Ascending aorta (tissue), 2 donors: ENCODE results near the gene RAI14. TPM values are rescaled to one million over a fixed set of nuclear protein-coding genes. Genes with fewer than 3 reads are reported as not detected.
A peak's percentile ranks its signal among the peaks of the same experiment; 100 is the strongest.

Experiments used
- DNase-seq, 2 donors: peaks; one replicate each; pipeline ENCODE4 v3.0.0-alpha.2; 2019; ENCODE audit warnings: low spot score in 2 of 2
- H3K27ac ChIP-seq, 2 donors: fragments of 200-600 bp; sonication (generic); one replicate each; pipeline ENCODE4 v1.5.1; 2016 to 2017; ENCODE audit warnings: mild to moderate bottlenecking in 1 of 2
- H3K27me3 ChIP-seq: fragments of 200-600 bp; sonication (generic); one replicate; pipeline ENCODE4 v1.5.1; 2017
- H3K36me3 ChIP-seq, 2 donors: fragments of 200-600 bp; sonication (generic); one replicate each; pipeline ENCODE4 v1.5.1; 2016
- H3K4me1 ChIP-seq, 2 donors: fragments of 200-600 bp; sonication (generic); one replicate each; pipeline ENCODE4 v1.5.1; 2016 to 2017; ENCODE audit warnings: mild to moderate bottlenecking in 1 of 2
- H3K4me3 ChIP-seq, 2 donors: fragments of 200-600 bp; sonication (generic); one replicate each; pipeline ENCODE4 v1.5.1; 2016 to 2017; ENCODE audit warnings: mild to moderate bottlenecking in 1 of 2
- H3K9me3 ChIP-seq, 2 donors: fragments of 200-600 bp; sonication (generic); one replicate each; pipeline ENCODE4 v1.5.1; 2016
- CTCF ChIP-seq, 3 experiments: fragments of 200-600 bp in 2 of 3; fragments of 450-650 bp in 1 of 3; sonication (generic) in 2 of 3; IDR thresholded peaks; one replicate each; pipeline ENCODE4 v1.5.1; 2016 to 2019; ENCODE audit warnings: antibody characterized with exemption in 3 of 3, mild to moderate bottlenecking in 1 of 3, moderate library complexity in 1 of 3
- intact Hi-C: fragments of 100-400 bp; cut with DNase I; formaldehyde crosslinking; loops from one replicate; pipeline ENCODE4 v1.15.1; 2023
- total RNA-seq: library from RNA; depleted of rRNA; stranded (reverse); fragments of >200 nt; gene quantifications from one replicate; pipeline ENCODE4 v1.1.0, GENCODE V29; 2016

The RAI14 gene
- total RNA-seq, 1 donor from 2014 or later: 134 TPM

DNA sequence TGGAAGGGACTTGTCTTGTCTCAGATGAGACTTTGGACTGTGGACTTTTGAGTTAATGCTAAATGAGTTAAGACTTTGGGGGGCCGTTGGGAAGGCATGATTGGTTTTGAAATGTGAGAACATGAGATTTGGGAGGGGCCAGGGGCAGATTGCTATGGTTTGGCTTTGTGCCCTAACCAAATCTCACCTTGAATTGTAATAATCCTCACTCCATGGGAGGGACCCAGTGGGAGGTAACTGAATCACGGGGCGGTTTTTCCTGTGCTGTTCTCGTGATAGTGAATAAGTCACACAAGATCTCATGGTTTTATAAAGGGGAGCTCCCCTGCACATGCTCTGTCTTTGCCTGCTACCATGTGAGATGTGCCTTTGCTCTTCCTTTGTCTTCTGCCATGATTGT lies 72.1 kb downstream of the RAI14 start:
- DNase-seq: no peak
- Histone ChIP-seq H3K9me3 (no peaks in the 10 kb centered on the region), H3K36me3 (peaks cover 0 to under 1% of the 10 kb centered on the region in 2 donors)

DNA sequence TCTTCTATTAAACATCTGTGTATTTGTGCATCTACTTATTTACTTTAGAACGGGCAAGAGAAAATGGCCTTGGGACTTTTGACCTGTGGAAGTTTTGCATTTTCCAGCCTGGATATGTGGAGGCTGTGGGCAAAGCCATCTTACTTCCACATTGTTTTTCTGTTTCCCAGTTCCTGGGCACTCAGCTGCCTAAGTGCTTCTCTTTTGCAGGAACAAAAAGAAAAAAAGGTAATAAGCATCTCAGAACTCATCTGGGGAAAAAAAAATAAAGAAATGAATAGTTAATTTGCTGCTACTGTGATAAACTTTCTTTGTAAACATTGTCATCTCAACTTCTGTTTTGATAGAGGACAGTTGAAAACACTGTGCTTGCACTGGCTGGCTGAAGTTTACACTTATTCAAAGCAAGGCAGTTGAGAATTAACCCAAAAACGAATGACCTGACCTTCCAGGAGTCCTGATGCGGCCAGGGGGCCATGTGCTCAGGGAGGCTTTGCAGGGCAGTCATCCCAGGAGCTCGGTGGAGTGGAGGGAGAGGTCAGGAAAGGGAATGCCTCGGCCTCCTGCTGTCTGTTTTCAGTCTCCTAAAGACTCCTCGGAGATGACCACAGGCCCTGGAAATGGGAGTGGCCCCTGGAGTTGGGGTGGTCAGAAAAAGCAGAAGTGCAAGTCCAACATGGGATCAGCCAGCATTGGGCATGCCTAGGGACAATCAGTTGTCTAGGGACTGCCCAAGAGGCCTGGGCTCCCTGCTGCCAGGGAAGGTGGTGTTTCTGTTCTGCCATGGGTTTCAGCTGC lies 75.5 kb downstream of the RAI14 start:
- intact Hi-C loops: no loop called here
- no peaks in the 10 kb centered on the region for H3K9me3 ChIP-seq
- TF ChIP-seq CTCF (IDR thresholded peaks at IDR 0.05): no peak
- H3K4me1 ChIP-seq: peaks cover 0 to 6% of the 10 kb centered on the region in 2 donors
- H3K27ac ChIP-seq: no peak overlapping the region
- peaks cover 0 to 6% of the 10 kb centered on the region in 2 donors for H3K36me3 ChIP-seq
- no peak overlapping the region for H3K4me3 ChIP-seq
- no peaks in the 10 kb centered on the region for H3K27me3 ChIP-seq
- DNase-seq: no peak

More for the DNA sequence above, 72.1 kb downstream of the RAI14 start:
- TF ChIP-seq CTCF (IDR thresholded peaks at IDR 0.05): no peak
- intact Hi-C loops: no loop called here
- no peak overlapping the region for H3K27ac ChIP-seq
- no peaks in the 10 kb centered on the region for H3K27me3 ChIP-seq
- no peaks in the 10 kb centered on the region for H3K4me1 ChIP-seq
- H3K4me3 ChIP-seq: no peak overlapping the region

DNA sequence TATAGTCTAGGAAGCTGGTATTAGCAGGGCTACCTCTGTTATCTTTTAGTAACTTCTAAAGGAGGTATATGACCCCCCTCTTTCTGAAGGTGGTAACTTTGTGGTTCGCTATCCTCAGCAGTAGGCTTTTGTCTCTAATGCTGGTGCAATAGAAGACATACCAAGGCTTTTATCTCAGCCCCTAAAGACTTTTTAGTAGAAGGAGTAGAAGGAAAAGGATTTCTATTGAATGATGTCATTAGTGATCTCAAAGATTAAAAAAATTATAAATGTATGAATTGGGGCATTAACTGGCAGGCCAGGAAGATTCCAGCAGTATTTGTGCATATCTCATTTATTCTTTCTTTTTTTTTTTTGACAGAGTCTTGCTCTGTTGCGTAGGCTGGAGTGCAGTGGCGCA lies 78.2 kb downstream of the RAI14 start:
- intact Hi-C loops: no loop called here
- no peaks in the 10 kb centered on the region for H3K27me3 ChIP-seq
- no peak overlapping the region for H3K4me3 ChIP-seq
- DNase-seq: no peak
- no peaks in the 10 kb centered on the region for H3K9me3 ChIP-seq
- no peak overlapping the region for H3K27ac ChIP-seq
- peaks cover 4 to 22% of the 10 kb centered on the region in 2 donors for H3K4me1 ChIP-seq
- H3K36me3 ChIP-seq: peaks cover 0 to 6% of the 10 kb centered on the region in 2 donors
- TF ChIP-seq CTCF (IDR thresholded peaks at IDR 0.05): no peak

DNA sequence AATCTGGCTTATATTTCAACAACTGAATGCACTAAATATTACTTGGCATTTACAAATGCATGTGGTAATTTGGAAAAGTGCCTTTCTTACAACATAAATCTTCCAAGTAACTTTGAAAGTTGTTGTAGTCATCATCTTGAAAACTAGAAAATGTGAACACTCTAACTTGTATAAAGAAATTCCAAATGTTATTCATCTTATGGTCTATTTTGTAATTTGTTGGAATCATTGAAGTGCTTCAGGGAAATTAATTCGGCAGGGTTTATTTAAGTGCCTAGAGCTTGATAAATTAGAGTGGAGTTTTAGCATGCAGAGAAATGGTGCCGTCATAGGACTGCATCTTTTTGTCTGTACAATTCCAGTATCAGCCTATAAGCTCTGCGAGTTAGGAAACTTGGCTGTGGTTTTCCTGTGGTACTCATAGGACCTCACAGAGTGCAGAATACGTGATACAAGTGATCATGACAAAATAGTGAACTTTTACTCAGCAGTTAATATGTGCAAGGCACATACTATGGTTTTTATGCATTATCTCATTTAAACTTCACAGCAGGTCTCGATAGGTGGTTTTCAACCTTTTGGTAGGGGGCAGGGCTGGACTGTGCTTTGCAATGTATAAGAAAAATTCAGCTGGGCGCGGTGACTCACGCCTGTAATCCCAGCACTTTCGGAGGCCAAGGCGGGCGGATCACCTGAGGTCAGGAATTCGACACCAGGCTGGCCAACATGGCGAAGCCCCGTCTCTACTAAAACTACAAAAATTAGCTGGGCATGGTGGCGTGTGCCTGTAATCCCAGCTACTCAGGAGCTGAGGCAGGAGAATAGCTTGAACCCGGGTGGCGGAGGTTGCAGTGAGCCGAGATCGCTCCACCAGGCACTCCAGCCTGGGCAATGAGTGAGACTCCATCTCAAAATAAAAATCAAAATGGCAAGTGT lies 79.6 kb downstream of the RAI14 start:
- Histone ChIP-seq H3K27me3 (no peaks in the 10 kb centered on the region), H3K9me3 (no peaks in the 10 kb centered on the region), H3K4me3 (no peak overlapping the region), H3K4me1 (peaks cover 4 to 33% of the 10 kb centered on the region in 2 donors), H3K36me3 (peaks cover 0 to 6% of the 10 kb centered on the region in 2 donors), H3K27ac (peak overlapping the region in 1 of 2 donors; percentile 77)
- no peak for TF ChIP-seq CTCF (IDR thresholded peaks at IDR 0.05)
- intact Hi-C loops: loop anchor here (5.0 kb wide), 2 partner anchors 38 to 78 kb away; partner anchors contain the start of gene RAI14
- no peak for DNase-seq

DNA sequence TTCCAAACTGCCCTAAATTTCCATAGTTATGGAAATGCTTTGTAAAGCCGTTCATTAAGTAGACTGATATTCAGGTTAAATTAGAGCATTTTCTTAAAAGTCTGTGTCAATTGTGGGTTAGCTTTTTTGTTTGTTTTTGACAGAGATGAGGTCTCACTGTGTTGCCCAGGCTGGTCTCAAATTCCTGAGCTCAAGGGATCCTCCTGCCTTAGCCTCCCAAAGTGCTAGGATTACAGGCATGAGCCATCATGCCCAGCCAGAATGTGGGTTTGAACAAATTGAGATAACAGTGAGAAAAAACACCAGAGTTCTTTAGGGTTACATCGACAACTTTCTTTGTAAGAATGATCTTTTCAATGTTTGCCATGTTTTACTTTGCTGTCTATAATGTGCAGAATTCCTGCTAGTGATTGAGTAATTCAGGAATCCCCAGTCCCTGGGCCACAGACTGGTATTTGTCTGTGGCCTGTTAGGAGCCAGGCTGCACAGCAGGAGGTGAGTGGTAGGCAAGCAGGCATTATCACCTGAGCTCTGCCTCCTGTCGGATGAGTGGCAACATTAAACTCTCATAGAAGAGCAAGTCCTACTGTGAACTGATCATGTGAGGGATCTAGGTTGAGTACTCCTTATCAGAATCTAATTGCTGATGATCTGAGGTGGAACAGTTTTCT lies 80.5 kb downstream of the RAI14 start:
- H3K4me1 ChIP-seq: peaks cover 4 to 40% of the 10 kb centered on the region in 2 donors
- peaks cover 0 to 6% of the 10 kb centered on the region in 2 donors for H3K36me3 ChIP-seq
- H3K27me3 ChIP-seq: no peaks in the 10 kb centered on the region
- intact Hi-C loops: loop anchor here (5.0 kb wide), 2 partner anchors 39 to 79 kb away; partner anchors contain the start of gene RAI14
- H3K9me3 ChIP-seq: no peaks in the 10 kb centered on the region
- no peak overlapping the region for H3K4me3 ChIP-seq
- DNase-seq: no peak
- peak overlapping the region; percentile 16 to 77 for H3K27ac ChIP-seq
- no peak for TF ChIP-seq CTCF (IDR thresholded peaks at IDR 0.05)
